Activated T-helper 1 cell treated with Interleukin-2 at 50 U/mL for 16 hours (primary cell): ENCODE results near the gene RER1.

Experiments
- DNase-seq: peaks from one replicate; pipeline ENCODE4 v3.0.0-alpha.2; 2020; ENCODE audit warnings: low read depth

The RER1 gene

GRCh38 chr1:2391041-2391930 lies at the start of gene RER1, which contains the start of gene MORN1:
Gene RER1, plus strand, starts transcription at chr1:2391841. Its CDS starts 3,950 bp downstream, at chr1:2395791.
Gene MORN1, minus strand, starts transcription at chr1:2391554. Its CDS starts 21 bp downstream, at chr1:2391533.
- peak; percentile 99 for DNase-seq

- no peak for DNase-seq
Measured at GRCh38 chr1:2342384-2343022, 49.1 kb upstream of the RER1 start.

- no peak for DNase-seq
Measured at GRCh38 chr1:2343023-2343935, 48.4 kb upstream of the RER1 start.

GRCh38 chr1:2344121-2344681 lies 47.4 kb upstream of the RER1 start:
- no peak for DNase-seq

DNA sequence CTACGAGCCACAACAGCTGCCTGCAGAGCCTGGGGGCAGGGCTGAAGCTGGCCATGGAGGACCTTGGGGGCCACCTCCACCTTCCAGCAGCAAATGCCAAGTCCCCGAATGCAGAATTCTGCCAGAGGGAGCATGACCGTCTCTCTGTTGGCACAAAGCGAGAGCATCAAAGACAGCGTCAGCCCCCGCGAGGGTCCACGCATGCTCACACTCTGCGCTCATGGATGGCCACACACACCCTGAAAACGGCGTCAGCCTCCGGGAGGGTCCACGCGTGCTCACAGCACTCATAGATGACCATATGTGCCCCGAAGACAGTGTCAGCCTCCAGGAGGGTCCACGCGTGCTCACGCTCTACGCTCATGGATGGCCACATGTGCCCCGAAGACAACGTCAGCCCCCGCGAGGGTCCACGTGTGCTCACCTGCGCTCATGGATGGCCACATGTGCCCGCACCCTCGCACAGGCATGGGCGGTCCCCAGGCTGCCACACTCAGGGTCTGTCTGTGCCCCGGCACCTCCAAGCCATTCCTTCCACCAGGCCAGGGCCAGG lies 46.8 kb upstream of the RER1 start:
- DNase-seq = no peak

- DNase-seq = no peak
Measured at GRCh38 chr1:2345297-2346075, 46.2 kb upstream of the RER1 start.

GRCh38 chr1:2346691-2347408 lies 44.8 kb upstream of the RER1 start:
- DNase-seq = no peak

- DNase-seq = no peak
Measured at GRCh38 chr1:2347409-2347785, 44.2 kb upstream of the RER1 start.

DNA sequence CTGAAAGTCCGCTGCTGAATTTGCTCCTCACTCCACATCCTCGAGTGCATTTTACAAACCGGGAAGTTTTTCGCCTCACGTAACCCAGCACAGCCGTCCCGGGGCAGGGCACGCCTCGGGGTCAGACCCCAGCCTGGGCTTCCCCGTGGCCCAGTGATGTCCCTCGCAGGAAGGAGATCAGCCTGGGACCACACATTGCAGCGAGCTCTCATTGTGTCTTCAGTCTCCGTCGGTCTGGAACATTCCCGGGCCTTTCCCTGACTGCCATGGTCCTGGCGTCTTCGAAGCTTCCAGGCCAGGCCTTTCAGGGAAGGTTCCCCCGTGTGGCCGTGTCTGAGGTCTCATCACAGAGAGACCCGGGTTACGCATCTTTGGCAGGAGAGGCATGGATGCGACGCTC lies 43.7 kb upstream of the RER1 start:
- DNase-seq = no peak

DNA sequence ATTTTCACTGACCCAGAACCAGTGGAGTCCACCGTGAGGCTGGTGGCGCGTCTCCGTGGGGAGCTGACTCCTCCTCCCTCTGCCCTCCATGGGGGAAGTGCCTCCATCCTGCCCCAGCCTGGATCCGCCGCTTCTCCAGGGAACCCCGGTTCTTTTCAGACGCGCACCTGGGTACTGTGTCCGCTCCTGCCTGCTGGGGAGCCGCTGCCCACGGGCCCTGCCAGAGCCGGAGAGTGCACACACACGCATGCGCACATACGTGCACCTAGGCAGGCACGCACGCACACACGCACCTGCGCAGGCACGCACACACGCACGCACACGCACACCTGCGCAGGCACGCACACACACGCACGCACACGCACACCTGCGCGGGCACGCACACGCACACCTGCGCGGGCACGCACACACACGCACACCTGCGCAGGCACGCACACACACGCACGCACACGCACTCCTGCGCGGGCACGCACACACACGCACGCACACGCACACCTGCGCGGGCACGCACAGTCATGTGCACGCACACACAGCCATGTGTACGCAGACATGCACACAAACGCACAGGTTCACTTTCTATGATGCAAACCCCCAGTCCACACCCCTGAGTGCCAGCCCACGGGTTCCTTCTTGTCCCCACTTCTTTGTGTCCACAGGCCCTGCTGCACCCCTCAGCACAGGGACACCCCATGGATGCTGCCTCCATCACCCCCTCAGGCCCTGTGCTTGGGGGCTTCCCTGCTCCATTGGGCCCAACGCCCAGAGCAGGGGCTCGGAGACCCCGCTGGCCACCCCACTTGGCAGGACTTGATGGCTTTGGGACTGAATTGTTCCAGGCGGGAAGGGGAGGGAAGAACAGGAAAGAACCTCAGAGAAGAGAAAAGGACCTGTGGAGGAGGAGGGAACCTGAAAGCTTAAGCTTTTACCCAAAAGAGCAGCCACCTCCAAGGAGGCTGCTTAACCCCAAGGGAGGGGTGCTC lies 43.0 kb upstream of the RER1 start:
- no peak for DNase-seq

DNA sequence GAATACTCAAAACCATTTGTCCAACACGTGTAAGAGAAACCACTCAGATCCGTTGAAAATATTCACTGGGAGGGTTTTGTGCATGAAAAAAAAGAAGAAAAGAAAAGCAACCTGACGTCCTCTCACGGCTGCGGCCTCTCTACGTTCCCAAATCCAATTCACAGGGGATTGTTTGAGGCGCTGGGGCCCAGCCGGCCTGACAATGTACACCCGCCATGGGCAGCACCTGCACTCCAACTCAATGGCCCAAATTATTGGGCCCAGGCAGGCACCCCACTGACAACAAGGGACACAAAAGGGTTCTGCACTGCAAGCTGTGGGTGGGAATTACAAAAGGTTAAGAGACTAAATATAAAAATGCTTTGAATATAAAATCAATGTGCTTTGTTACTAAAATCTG lies 41.8 kb upstream of the RER1 start:
- DNase-seq = no peak

DNA sequence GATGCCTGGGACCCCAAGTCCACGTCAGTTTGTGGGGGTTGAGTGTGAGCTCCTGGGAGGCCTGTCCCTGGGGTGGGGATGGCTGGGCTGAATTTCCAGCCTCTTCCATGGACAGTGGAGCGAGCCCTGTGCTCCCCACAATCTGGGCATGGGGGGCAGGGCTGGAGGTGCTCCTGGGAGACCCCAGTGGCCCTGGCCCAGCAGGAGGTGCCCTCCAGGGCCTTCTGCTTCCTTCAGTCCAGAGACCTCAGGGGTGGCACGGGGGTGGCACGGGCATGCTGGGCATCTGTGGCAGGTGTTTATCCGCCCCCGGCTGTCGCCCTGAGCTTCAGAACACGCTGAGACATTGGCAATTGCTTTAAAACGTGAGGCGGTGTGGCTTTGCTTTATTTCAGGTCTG lies 41.1 kb upstream of the RER1 start:
- DNase-seq = no peak

DNA sequence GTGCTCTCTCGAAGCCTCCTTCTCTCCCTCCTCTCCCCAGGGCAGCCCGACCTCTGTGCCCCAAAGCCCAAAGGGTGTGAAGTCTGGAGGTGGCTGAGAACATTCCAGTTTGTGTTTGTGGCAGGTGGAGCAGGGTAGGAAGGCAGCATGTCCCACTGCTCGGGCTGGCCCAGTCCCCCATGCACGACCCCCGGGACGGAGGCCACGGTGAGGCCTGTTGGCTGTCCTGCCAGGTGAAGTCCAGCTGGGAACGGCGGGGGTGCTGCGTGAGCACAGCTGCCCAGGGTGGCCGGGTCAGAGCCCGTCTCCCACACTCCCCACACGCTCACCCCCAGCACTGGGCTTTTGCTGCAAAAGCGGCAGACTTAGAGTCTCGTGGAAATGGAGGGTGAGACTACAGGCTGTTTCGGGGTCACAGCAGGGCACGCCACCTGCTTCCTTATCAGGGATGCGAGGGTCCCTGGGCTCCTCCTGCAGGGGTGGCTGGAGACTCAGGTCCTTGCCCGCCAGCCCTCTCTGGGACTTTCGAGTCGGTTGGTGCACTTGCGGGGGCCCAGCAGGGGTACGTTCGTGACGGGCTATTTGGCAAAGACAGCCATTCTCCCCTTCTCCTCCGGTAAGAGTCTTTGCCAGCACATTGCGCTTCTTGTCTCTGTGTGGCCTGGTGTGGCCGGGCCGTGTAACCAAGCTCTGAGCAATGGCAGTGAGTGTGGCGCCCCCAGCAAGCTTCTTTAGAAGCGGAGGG lies 40.6 kb upstream of the RER1 start:
- DNase-seq = no peak

GRCh38 chr1:2351723-2352122 lies 39.9 kb upstream of the RER1 start:
- no peak for DNase-seq

- no peak for DNase-seq
Measured at GRCh38 chr1:2352341-2352896, 39.2 kb upstream of the RER1 start.

GRCh38 chr1:2352897-2353550 lies 38.6 kb upstream of the RER1 start:
- DNase-seq = no peak
